GM20000 (cell line): ENCODE results near the gene KLHL22.
A peak's percentile ranks its signal among the peaks of the same experiment; 100 is the strongest.

Source experiments
- DNase-seq: peaks from one replicate; pipeline ENCODE4 v3.0.0; 2012; ENCODE audit warnings: low spot score
- TF ChIP-seq, protein P1 (sequence below): IDR thresholded peaks from 2 replicates; pipeline ENCODE4 v1.5.1; 2012; ENCODE audit warnings: mild to moderate bottlenecking, control low read depth; ENCODE audit errors: extremely low read depth, missing control alignments

The KLHL22 gene

DNA sequence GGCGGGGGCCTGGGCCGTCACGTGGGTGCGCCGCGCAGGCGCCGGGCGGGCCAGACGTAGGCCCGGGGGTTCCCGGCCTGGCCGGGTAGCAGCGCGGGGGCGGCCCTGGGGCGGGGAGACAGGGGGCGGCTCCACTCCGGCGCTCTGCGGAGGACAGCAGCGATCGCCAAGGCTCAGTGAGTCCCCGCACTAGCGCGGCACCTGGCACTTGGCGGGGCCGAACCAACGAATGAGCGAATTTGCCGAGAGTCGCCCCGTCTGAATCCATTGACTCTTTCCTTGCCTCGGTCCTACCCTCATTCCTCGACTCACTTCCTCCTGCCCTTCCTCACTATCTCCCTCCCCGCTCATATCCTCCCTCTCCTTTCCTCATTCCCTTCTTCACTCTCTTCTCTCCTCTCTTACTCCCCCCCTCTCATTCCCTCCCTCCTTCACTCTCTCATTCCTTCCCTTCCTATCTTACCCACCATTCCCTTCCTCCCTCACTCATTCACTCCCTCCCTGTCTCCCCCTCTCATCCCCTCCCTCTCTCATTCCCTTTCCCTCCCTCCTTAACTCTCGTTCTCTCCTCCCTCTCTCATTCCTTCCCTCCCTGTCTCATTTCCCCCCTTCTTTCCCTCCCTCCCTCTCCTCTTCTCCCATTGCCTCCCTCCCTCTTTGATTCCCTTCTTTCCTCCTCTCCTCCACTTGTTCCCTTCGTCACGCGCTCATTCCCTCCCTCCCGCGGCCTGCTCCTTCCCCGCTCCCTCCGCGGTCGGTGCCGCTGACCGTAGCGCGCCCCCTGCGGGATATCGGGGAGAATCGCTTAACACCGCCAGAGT is 476 bp upstream of the KLHL22 start:
- TF ChIP-seq, protein P1, sequence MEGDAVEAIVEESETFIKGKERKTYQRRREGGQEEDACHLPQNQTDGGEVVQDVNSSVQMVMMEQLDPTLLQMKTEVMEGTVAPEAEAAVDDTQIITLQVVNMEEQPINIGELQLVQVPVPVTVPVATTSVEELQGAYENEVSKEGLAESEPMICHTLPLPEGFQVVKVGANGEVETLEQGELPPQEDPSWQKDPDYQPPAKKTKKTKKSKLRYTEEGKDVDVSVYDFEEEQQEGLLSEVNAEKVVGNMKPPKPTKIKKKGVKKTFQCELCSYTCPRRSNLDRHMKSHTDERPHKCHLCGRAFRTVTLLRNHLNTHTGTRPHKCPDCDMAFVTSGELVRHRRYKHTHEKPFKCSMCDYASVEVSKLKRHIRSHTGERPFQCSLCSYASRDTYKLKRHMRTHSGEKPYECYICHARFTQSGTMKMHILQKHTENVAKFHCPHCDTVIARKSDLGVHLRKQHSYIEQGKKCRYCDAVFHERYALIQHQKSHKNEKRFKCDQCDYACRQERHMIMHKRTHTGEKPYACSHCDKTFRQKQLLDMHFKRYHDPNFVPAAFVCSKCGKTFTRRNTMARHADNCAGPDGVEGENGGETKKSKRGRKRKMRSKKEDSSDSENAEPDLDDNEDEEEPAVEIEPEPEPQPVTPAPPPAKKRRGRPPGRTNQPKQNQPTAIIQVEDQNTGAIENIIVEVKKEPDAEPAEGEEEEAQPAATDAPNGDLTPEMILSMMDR = peak; percentile 88
- peak; percentile 99 for DNase-seq

DNA sequence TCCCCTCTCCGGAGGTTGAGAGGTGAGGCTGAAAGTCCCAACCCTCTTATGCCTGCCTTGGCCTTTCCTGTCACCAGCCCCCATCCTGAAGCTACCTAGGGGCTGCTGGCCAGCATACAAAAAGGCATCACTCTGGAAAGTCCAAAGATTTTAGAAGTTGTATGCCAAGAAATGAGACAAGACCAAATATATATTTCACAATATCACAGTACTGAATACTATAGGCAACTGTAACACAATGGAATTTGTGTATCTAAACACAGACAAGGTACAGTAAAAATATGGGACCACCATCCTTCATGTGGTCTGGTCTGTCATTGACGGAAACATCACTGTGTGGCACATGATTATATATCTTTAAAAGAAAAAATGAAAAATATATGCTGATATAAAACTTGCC is 4.2 kb downstream of the KLHL22 start:
- TF ChIP-seq, protein P1 = no peak
- DNase-seq = no peak

DNA sequence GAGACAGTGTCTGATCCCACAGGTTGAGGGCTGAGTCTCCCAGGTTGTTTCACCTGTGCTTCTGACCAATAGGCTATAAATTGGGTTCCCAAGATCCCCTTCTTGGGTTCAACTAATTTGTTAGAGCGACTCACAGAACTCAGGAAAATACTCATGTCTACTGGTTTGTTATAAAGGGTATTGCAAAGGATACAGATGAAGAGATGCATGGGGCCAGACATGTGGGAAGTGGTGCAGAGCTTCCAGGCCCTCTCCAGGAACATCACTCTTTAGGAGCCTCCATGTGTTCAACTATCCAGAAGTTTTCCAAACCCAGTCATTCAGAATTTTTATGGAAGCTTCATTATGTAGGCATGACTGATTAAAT is 4.7 kb downstream of the KLHL22 start:
- TF ChIP-seq, protein P1 = no peak
- DNase-seq = no peak

DNA sequence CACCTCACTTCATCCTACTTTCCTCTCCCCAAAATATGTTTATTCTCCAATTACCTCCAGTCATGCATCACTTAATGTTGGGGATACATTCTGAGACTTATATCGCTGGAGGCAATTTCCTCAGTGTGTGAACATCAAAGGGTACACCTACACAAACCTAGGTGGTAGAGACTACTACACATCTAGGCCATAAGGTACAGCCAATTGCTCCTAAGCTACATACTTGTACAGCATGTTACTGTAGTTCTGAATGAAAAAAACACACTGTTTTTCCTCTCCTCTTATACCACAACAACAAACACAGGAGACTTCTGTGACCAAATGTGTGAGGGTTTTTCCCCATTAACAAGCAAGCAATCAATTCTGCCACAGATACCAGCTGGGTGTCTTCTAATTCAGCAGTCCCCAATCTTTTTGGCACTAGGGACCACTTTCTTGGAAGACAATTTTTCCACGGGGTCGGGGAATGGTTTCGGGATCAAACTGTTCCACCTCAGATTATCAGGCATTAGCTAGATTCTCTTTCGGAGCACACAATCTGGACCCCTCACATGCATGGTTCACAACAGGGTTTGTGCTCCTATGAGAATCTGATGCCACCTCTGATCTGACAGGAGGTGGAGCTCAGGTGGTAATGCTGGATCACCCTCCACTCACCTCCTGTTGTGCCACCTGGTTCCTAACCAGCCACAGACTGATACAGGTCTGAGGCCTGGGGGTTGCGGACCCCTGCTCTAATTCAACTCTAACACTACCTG is 5.2 kb downstream of the KLHL22 start:
- TF ChIP-seq, protein P1 = no peak
- DNase-seq = no peak

DNA sequence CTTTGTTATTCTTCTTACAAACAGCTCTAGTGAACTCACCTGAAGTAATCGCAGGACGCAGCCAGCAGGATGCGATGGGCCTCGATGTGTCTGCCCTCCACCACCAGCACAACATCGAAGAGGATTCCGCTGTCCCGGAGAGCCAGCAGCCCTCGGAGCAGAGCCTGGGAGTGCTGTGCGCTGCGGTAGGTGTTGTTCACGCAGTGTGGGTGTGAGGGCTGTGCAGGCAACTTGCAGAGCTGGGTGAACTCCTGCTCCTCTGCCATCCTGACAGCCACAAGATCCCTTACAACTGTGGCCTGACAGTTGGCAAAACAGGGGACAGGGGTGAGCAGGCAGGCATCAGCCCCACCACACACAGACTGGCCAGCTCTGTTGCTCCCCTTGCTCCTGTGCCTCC is 6.6 kb downstream of the KLHL22 start:
- no peak for DNase-seq
- TF ChIP-seq, protein P1 = no peak

DNA sequence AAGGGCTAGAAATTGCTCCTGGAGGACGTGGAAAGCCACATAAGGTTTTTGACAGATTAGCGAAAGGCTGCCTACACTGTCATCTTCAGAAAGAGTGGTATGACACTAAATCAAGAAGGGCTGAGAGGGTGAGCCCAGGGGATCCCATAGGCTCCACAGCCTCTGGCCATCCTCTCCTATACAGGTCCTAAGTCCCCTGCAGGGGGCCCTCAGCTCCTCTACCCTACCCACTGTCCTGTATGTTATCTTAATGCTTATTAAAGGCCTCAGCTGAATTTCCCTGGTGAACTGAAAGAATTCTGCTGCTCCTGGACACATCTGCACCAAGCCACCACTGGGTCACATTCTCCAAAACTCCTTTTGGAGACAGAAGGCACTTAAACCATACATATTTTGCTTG is 7.9 kb downstream of the KLHL22 start:
- TF ChIP-seq, protein P1 = no peak
- DNase-seq = no peak

DNA sequence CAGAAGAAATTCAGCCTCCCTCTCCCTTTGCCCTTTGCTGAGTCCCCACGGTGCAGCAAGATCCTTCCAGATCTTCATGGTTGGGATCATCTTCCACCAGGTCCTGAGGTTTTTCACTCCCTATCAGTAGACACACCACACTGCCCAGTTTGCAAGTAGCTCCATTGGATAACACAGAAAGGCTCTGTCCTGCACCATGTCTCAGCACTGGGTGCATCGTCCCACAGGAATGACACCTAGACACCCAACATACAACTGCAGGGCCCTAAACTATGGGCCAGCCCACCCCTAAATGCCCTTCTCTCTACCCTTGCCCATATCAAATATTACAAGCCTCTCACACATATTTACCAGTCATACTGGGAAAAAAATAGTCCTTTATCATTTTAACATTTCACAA is 9.4 kb downstream of the KLHL22 start:
- DNase-seq = no peak
- TF ChIP-seq, protein P1 = no peak
